Peyer's patch (tissue), 4 donors: Measurements from ENCODE around the gene USP24.

Experiments used
- CTCF ChIP-seq, 6 experiments: fragments of 450-650 bp in 4 of 6; fragments of 200-600 bp in 2 of 6; sonication (generic) in 1 of 6; IDR thresholded peaks; one replicate each; pipeline ENCODE4 v1.5.1; 2017 to 2019; ENCODE audit warnings: antibody characterized with exemption in 6 of 6, mild to moderate bottlenecking in 3 of 6, moderate library complexity in 1 of 6
- POLR2A ChIP-seq, 2 donors: fragments of 450-650 bp; IDR thresholded peaks; one replicate each; pipeline ENCODE4 v1.5.1; 2017; ENCODE audit warnings: antibody characterized with exemption in 2 of 2, mild to moderate bottlenecking in 2 of 2, moderate library complexity in 2 of 2

- no peak for TF ChIP-seq CTCF (IDR thresholded peaks at IDR 0.05)
- no peak for TF ChIP-seq POLR2A (IDR thresholded peaks at IDR 0.05)
These were observed 150.3 kb downstream of the USP24 start for GRCh38 chr1:55064861-55065263.
